ENCODE results near the gene DPP6.

The DPP6 gene

GRCh38 chr7:154186811-154187210, 134.6 kb downstream of the DPP6 start:
- TF ChIP-seq CREB1 (IDR thresholded peaks at IDR 0.05; ENCODE audit: low read depth) (no peak), FOXM1 (IDR thresholded peaks at IDR 0.05; ENCODE audit: borderline replicate concordance, low read depth) (no peak), TCF12 (IDR thresholded peaks at IDR 0.05; ENCODE audit: low read depth) (no peak), YY1 (IDR thresholded peaks at IDR 0.05; ENCODE audit: low read depth) (no peak), ZBTB7A (IDR thresholded peaks at IDR 0.05; ENCODE audit: low read depth) (no peak), CEBPB (IDR thresholded peaks at IDR 0.05) (no peak), RAD21 (IDR thresholded peaks at IDR 0.05; ENCODE audit: low read depth) (no peak), TAF1 (IDR thresholded peaks at IDR 0.05; ENCODE audit: low read depth) (no peak), TEAD4 (IDR thresholded peaks at IDR 0.05) (no peak), EGR1 (IDR thresholded peaks at IDR 0.05) (no peak), EP300 (IDR thresholded peaks at IDR 0.05; ENCODE audit: borderline replicate concordance) (no peak), USF1 (IDR thresholded peaks at IDR 0.05) (no peak), NFIC (IDR thresholded peaks at IDR 0.05) (no peak)
- TF ChIP-seq, protein P1, sequence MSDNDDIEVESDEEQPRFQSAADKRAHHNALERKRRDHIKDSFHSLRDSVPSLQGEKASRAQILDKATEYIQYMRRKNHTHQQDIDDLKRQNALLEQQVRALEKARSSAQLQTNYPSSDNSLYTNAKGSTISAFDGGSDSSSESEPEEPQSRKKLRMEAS (IDR thresholded peaks at IDR 0.05), result no peak
- TF ChIP-seq, protein P2, sequence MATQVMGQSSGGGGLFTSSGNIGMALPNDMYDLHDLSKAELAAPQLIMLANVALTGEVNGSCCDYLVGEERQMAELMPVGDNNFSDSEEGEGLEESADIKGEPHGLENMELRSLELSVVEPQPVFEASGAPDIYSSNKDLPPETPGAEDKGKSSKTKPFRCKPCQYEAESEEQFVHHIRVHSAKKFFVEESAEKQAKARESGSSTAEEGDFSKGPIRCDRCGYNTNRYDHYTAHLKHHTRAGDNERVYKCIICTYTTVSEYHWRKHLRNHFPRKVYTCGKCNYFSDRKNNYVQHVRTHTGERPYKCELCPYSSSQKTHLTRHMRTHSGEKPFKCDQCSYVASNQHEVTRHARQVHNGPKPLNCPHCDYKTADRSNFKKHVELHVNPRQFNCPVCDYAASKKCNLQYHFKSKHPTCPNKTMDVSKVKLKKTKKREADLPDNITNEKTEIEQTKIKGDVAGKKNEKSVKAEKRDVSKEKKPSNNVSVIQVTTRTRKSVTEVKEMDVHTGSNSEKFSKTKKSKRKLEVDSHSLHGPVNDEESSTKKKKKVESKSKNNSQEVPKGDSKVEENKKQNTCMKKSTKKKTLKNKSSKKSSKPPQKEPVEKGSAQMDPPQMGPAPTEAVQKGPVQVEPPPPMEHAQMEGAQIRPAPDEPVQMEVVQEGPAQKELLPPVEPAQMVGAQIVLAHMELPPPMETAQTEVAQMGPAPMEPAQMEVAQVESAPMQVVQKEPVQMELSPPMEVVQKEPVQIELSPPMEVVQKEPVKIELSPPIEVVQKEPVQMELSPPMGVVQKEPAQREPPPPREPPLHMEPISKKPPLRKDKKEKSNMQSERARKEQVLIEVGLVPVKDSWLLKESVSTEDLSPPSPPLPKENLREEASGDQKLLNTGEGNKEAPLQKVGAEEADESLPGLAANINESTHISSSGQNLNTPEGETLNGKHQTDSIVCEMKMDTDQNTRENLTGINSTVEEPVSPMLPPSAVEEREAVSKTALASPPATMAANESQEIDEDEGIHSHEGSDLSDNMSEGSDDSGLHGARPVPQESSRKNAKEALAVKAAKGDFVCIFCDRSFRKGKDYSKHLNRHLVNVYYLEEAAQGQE (IDR thresholded peaks at IDR 0.05; ENCODE audit: low read depth), result no peak

DNA sequence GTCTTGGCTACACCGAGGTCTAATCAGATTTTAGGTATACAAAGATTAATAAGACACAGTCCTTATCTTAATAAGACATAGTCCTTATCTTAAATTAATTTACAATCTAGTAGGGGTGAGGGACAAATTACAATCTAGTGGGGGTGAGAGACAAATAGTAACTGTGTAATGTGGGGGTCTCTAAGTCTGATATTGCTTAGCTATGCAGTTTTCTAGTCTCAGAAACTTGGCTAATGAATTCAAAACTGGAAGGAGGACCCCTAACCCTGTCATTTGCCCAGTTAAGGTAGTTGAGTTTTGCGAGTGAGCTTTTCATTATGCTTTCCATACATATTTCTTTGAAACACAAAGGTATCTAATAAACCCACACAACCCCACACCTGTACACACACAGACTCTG, 136.1 kb downstream of the DPP6 start:
- TF ChIP-seq USF1 (IDR thresholded peaks at IDR 0.05) (no peak), NFIC (IDR thresholded peaks at IDR 0.05) (no peak), ZBTB7A (IDR thresholded peaks at IDR 0.05; ENCODE audit: low read depth) (no peak), YY1 (IDR thresholded peaks at IDR 0.05; ENCODE audit: low read depth) (no peak), EP300 (IDR thresholded peaks at IDR 0.05; ENCODE audit: borderline replicate concordance) (no peak), RAD21 (IDR thresholded peaks at IDR 0.05; ENCODE audit: low read depth) (no peak), CREB1 (IDR thresholded peaks at IDR 0.05; ENCODE audit: low read depth) (no peak), FOXM1 (IDR thresholded peaks at IDR 0.05; ENCODE audit: borderline replicate concordance, low read depth) (no peak), TAF1 (IDR thresholded peaks at IDR 0.05; ENCODE audit: low read depth) (no peak), EGR1 (IDR thresholded peaks at IDR 0.05) (no peak), CEBPB (IDR thresholded peaks at IDR 0.05) (no peak)
- TF ChIP-seq, protein P2 (IDR thresholded peaks at IDR 0.05; ENCODE audit: low read depth), result no peak

DNA sequence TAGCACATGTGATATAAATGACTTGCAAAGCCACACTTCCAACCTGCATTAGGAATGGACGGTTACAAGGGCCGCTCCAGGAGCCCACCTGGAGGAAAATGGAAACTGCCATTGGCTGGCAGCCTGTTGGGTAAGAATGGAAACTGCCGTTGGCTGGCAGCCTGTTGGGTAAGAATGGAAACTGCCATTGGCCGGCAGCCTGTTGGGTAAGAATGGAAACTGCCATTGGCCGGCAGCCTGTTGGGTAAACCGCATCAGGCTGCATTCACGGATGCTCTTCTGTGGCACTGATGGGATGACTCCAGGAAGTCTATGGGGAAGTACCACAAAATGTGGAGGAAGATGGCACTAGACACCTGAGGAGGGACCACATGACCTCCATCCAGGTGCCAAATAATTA, 143.1 kb downstream of the DPP6 start:
- TF ChIP-seq, protein P2 (IDR thresholded peaks at IDR 0.05; ENCODE audit: low read depth), result no peak
- TF ChIP-seq CREB1 (IDR thresholded peaks at IDR 0.05; ENCODE audit: low read depth) (no peak), EP300 (IDR thresholded peaks at IDR 0.05; ENCODE audit: borderline replicate concordance) (no peak), FOXM1 (IDR thresholded peaks at IDR 0.05; ENCODE audit: borderline replicate concordance, low read depth) (no peak), ZBTB7A (IDR thresholded peaks at IDR 0.05; ENCODE audit: low read depth) (no peak), EGR1 (IDR thresholded peaks at IDR 0.05) (no peak), USF1 (IDR thresholded peaks at IDR 0.05) (no peak), CEBPB (IDR thresholded peaks at IDR 0.05) (no peak), TAF1 (IDR thresholded peaks at IDR 0.05; ENCODE audit: low read depth) (no peak), YY1 (IDR thresholded peaks at IDR 0.05; ENCODE audit: low read depth) (no peak), TEAD4 (IDR thresholded peaks at IDR 0.05) (no peak), RAD21 (IDR thresholded peaks at IDR 0.05; ENCODE audit: low read depth) (no peak), TCF12 (IDR thresholded peaks at IDR 0.05; ENCODE audit: low read depth) (no peak)
- TF ChIP-seq, protein P1 (IDR thresholded peaks at IDR 0.05), result no peak

DNA sequence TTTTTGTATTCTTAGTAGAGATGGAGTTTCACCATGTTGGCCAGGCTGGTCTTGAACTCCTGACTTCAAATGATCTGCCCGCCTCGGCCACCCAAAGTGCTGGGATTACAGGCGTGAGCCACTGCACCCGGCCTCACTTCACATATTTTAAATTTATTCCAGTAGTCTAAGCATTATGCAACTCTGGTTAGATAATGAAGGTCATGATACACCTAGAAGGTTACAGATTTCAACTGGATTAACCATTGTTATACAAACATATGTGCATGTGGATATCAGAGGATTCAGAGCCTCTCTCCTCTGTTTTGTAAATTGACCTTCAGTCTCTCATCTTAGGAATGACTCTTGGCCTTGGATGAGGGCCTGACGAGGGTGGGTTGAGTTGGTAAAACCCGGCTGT, 146.3 kb downstream of the DPP6 start:
- TF ChIP-seq, protein P2 (IDR thresholded peaks at IDR 0.05; ENCODE audit: low read depth), result no peak
- no peak for TF ChIP-seq USF1 (IDR thresholded peaks at IDR 0.05)
- TF ChIP-seq YY1 (IDR thresholded peaks at IDR 0.05; ENCODE audit: low read depth), result no peak
- no peak for TF ChIP-seq CEBPB (IDR thresholded peaks at IDR 0.05)
- no peak for TF ChIP-seq TEAD4 (IDR thresholded peaks at IDR 0.05)
- TF ChIP-seq CREB1 (IDR thresholded peaks at IDR 0.05; ENCODE audit: low read depth), result no peak
- TF ChIP-seq EP300 (IDR thresholded peaks at IDR 0.05; ENCODE audit: borderline replicate concordance), result no peak
- TF ChIP-seq EGR1 (IDR thresholded peaks at IDR 0.05), result no peak
- TF ChIP-seq, protein P1 (IDR thresholded peaks at IDR 0.05), result no peak
- TF ChIP-seq NFIC (IDR thresholded peaks at IDR 0.05), result no peak
- no peak for TF ChIP-seq ZBTB7A (IDR thresholded peaks at IDR 0.05; ENCODE audit: low read depth)
- no peak for TF ChIP-seq TCF12 (IDR thresholded peaks at IDR 0.05; ENCODE audit: low read depth)
- TF ChIP-seq FOXM1 (IDR thresholded peaks at IDR 0.05; ENCODE audit: borderline replicate concordance, low read depth), result no peak
- no peak for TF ChIP-seq RAD21 (IDR thresholded peaks at IDR 0.05; ENCODE audit: low read depth)
- TF ChIP-seq TAF1 (IDR thresholded peaks at IDR 0.05; ENCODE audit: low read depth), result no peak

Data from Ishikawa (cell line).